GM21360 (cell line): ENCODE measurements around the gene SERPINA5.

Source experiments
- ATAC-seq: cut with Tn5 transposase; IDR thresholded peaks from one replicate; pipeline ENCODE4 v1.9.1; 2021; ENCODE audit warnings: mild to moderate bottlenecking, moderate library complexity; ENCODE audit not compliant: unreplicated experiment

Gene SERPINA5

GRCh38 chr14:94548999-94549985, 31.9 kb upstream of the SERPINA5 start:
- ATAC-seq = no peak

GRCh38 chr14:94550041-94550440, 31.2 kb upstream of the SERPINA5 start:
- no peak for ATAC-seq

- no peak for ATAC-seq
Observed at GRCh38 chr14:94555991-94556390, 25.2 kb upstream of the SERPINA5 start.

- ATAC-seq = no peak
Observed at GRCh38 chr14:94557327-94557726, 23.9 kb upstream of the SERPINA5 start.

GRCh38 chr14:94558842-94559241, 22.4 kb upstream of the SERPINA5 start:
- ATAC-seq = no peak

GRCh38 chr14:94559638-94560290, 21.5 kb upstream of the SERPINA5 start:
- ATAC-seq = no peak

- no peak for ATAC-seq
Observed at GRCh38 chr14:94560291-94560665, 20.9 kb upstream of the SERPINA5 start.

GRCh38 chr14:94560751-94561655, 20.2 kb upstream of the SERPINA5 start, which contains the start of gene SERPINA4:
Gene SERPINA4, plus strand, starts transcription at chr14:94561442. Its CDS starts 2,041 bp downstream, at chr14:94563483.
- no peak for ATAC-seq

- no peak for ATAC-seq
Observed at GRCh38 chr14:94561656-94562010, 19.6 kb upstream of the SERPINA5 start.

- no peak for ATAC-seq
Observed at GRCh38 chr14:94562022-94562421, 19.2 kb upstream of the SERPINA5 start.

- no peak for ATAC-seq
Observed at GRCh38 chr14:94562941-94563883, 18.0 kb upstream of the SERPINA5 start.

- ATAC-seq = no peak
Observed at GRCh38 chr14:94564381-94564780, 16.8 kb upstream of the SERPINA5 start.

GRCh38 chr14:94568186-94568585, 13.0 kb upstream of the SERPINA5 start:
- ATAC-seq = no peak

GRCh38 chr14:94569381-94570001, 11.7 kb upstream of the SERPINA5 start:
- no peak for ATAC-seq

- ATAC-seq = no peak
Observed at GRCh38 chr14:94570002-94570400, 11.2 kb upstream of the SERPINA5 start.

- no peak for ATAC-seq
Observed at GRCh38 chr14:94570440-94570839, 10.8 kb upstream of the SERPINA5 start.

GRCh38 chr14:94571395-94571794, 9.8 kb upstream of the SERPINA5 start:
- no peak for ATAC-seq

- ATAC-seq = no peak
Observed at GRCh38 chr14:94571950-94572349, 9.3 kb upstream of the SERPINA5 start.

- no peak for ATAC-seq
Observed at GRCh38 chr14:94572637-94573303, 8.5 kb upstream of the SERPINA5 start.
